ENCODE data around the gene SAFB.

- no peak for TF ChIP-seq GATA3 (IDR thresholded peaks at IDR 0.05; ENCODE audit: borderline replicate concordance)
- no peak for TF ChIP-seq CEBPB (IDR thresholded peaks at IDR 0.05)
Measured at GRCh38 chr19:5646703-5647102, 23.8 kb downstream of the SAFB start.
